A549 (cell line): ENCODE results near the gene CGB2. TPM values are rescaled to one million over a fixed set of nuclear protein-coding genes. Genes with fewer than 3 reads are reported as not detected.

ENCODE experiments used
- ATAC-seq, 2 experiments: fragments of 200-7000 bp in 1 of 2; fragments of >200 bp in 1 of 2; cut with Nextera tagmentation in 1 of 2; cut with Tn5 transposase in 1 of 2; 3 replicates each; pipeline versions ENCODE4 v1.8.0 to v1.9.1; 2018 to 2020; ENCODE audit warnings: mild to moderate bottlenecking in 1 of 2, moderate library complexity in 1 of 2
- CTCF ChIA-PET: fragments of 300-600 bp; sonication (Branson Sonifier 250); formaldehyde crosslinking; extraction: SDS; loops from one replicate; lab custom pipeline; 2021; ENCODE audit warnings: antibody characterized with exemption, inconsistent platforms; lab: Yijun Ruan, JAX
- POLR2A ChIA-PET: fragments of 350-600 bp; formaldehyde crosslinking; extraction: SDS; loops from one replicate; lab custom pipeline; 2021; ENCODE audit warnings: antibody characterized with exemption, inconsistent platforms; lab: Yijun Ruan, JAX
- DNase-seq, 2 experiments: peaks; one replicate each; pipeline versions ENCODE4 v3.0.0 to v3.0.0-alpha.2; 2011 to 2016; ENCODE audit warnings: low read depth in 1 of 2, low spot score in 1 of 2
- FAIRE-seq: peaks from 2 replicates; lab custom pipeline; 2011; peaks lifted over from hg19 to GRCh38; lab: Jason Lieb, UNC
- H3K27ac ChIP-seq, 2 experiments: fragments of >200 bp; sonication (Bioruptor Twin); formaldehyde crosslinking; 3 replicates each; pipeline ENCODE4 v1.5.1; 2016 to 2017
- H3K4me1 ChIP-seq: fragments of >200 bp; sonication (Bioruptor Twin); formaldehyde crosslinking; 3 replicates; pipeline ENCODE4 v1.6.1; 2016
- H3K4me2 ChIP-seq: fragments of >200 bp; sonication (Bioruptor Twin); formaldehyde crosslinking; 3 replicates; pipeline ENCODE4 v1.6.1; 2016
- H3K4me3 ChIP-seq: fragments of >200 bp; sonication (Bioruptor Twin); formaldehyde crosslinking; 3 replicates; pipeline ENCODE4 v1.5.1; 2016
- H3K9me3 ChIP-seq: fragments of >200 bp; sonication (Bioruptor Twin); formaldehyde crosslinking; 3 replicates; pipeline ENCODE4 v1.6.1; 2016
- CEBPB ChIP-seq, 2 experiments: fragments of >200 bp in 1 of 2; sonication (Bioruptor Twin) in 1 of 2; formaldehyde crosslinking in 1 of 2; IDR thresholded peaks; 2 replicates each; pipeline ENCODE4 v1.6.1; 2012 to 2016
- CTCF ChIP-seq: fragments of >200 bp; sonication (Bioruptor Twin); formaldehyde crosslinking; IDR thresholded peaks from 3 replicates; pipeline ENCODE4 v1.5.1; 2016
- E2F6 ChIP-seq: IDR thresholded peaks from 2 replicates; pipeline ENCODE4 v1.6.1; 2012; ENCODE audit warnings: low read depth, borderline replicate concordance
- ELK1 ChIP-seq: fragments of 150-350 bp; IDR thresholded peaks from 2 replicates; pipeline ENCODE4 v1.6.1; 2014; ENCODE audit warnings: low read depth, mild to moderate bottlenecking, low read length
- FOSB ChIP-seq: fragments of 250-450 bp; sonication (Bioruptor Pico); IDR thresholded peaks from 2 replicates; pipeline ENCODE4 v1.5.0; 2020; ENCODE audit warnings: mild to moderate bottlenecking, moderate library complexity
- HDAC2 ChIP-seq: fragments of 200-600 bp; sonication (generic); IDR thresholded peaks from 2 replicates; pipeline ENCODE4 v1.6.1; 2016
- HEYL ChIP-seq: fragments of 250-450 bp; sonication (Bioruptor Pico); IDR thresholded peaks from 2 replicates; pipeline ENCODE4 v1.8.0; 2021; ENCODE audit warnings: mild to moderate bottlenecking, moderate library complexity
- HMGXB4 ChIP-seq: fragments of 250-450 bp; sonication (Bioruptor Pico); IDR thresholded peaks from 2 replicates; pipeline ENCODE4 v1.5.0; 2021; ENCODE audit warnings: mild to moderate bottlenecking, moderate library complexity, borderline replicate concordance
- HOXB5 ChIP-seq: fragments of 250-450 bp; sonication (Bioruptor Pico); IDR thresholded peaks from 2 replicates; pipeline ENCODE4 v1.5.0; 2020; ENCODE audit warnings: mild to moderate bottlenecking, moderate library complexity
- JUN ChIP-seq, 2 experiments: fragments of >200 bp; sonication (Bioruptor Twin); formaldehyde crosslinking; IDR thresholded peaks; 2 replicates in 1 of 2; 3 replicates in 1 of 2; pipeline ENCODE4 v1.6.1; 2016 to 2017
- JUNB ChIP-seq: fragments of >200 bp; sonication (Bioruptor Twin); formaldehyde crosslinking; IDR thresholded peaks from 2 replicates; pipeline ENCODE4 v1.6.1; 2016
- KDM5A ChIP-seq: fragments of 200-600 bp; sonication (generic); IDR thresholded peaks from 2 replicates; pipeline ENCODE4 v1.6.1; 2016; ENCODE audit warnings: antibody characterized with exemption, mild to moderate bottlenecking
- MAFK ChIP-seq: fragments of 450-650 bp; IDR thresholded peaks from 2 replicates; pipeline ENCODE4 v1.6.1; 2014; ENCODE audit not compliant: partially characterized antibody
- MAZ ChIP-seq: fragments of 150-350 bp; IDR thresholded peaks from 2 replicates; pipeline ENCODE4 v1.6.1; 2014; ENCODE audit warnings: antibody characterized with exemption, low read depth, low read length, borderline replicate concordance
- NFE2L2 ChIP-seq: fragments of 150-350 bp; conservative IDR thresholded peaks from 2 replicates; pipeline ENCODE4 v1.6.1; 2014; ENCODE audit warnings: low read length
- USF2 ChIP-seq: fragments of 450-650 bp; IDR thresholded peaks from 2 replicates; pipeline ENCODE4 v1.6.1; 2014; ENCODE audit warnings: antibody characterized with exemption
- ZSCAN20 ChIP-seq: fragments of 250-450 bp; sonication (Bioruptor Pico); IDR thresholded peaks from 2 replicates; pipeline ENCODE4 v1.8.0; 2022; ENCODE audit warnings: mild to moderate bottlenecking, moderate library complexity
- WGBS: methylation state at CpG from one replicate; pipeline ENCODE4 v1.1.6; 2017; ENCODE audit errors: missing lambda C conversion rate; 5-methylcytosine and 5-hydroxymethylcytosine counted together
- polyA plus RNA-seq, 4 experiments: library from polyadenylated mRNA; depleted of rRNA in 3 of 4; stranded (reverse); fragments of >200 nt; fragmentation: RNase III in 1 of 4; extraction: RNeasy Plus Mini Kit Qiagen cat#74134 plus additional on column Dnase treatment in 1 of 4; gene quantifications; 2 replicates in 3 of 4; 3 replicates in 1 of 4; pipeline ENCODE4 v1.2.3, GENCODE V29; 2011 to 2017

CGB2 gene
- polyA plus RNA-seq, 2 of the 4 experiments (the other 2 are of a cell fraction): not detected

- DNase-seq: peak; percentile 57 to 77
- H3K4me3 ChIP-seq: peak within 1 kb of the TSS; percentile 54
- no peaks in the 10 kb centered on the region for H3K9me3 ChIP-seq
- FAIRE-seq: no peak
- POLR2A ChIA-PET: interaction anchor here (1.5 kb wide), 1 partner anchor 39 kb away, joined by 4 read pairs; no protein-coding TSS in a partner anchor
- H3K4me2 ChIP-seq: peak within 1 kb of the TSS; percentile 85
- TF ChIP-seq MAFK: no peak
- no peak for TF ChIP-seq USF2
- TF ChIP-seq ELK1: no peak
- TF ChIP-seq HMGXB4 (CRISPR knock-in tag): no peak
- TF ChIP-seq MAZ: no peak
- no peak for TF ChIP-seq JUNB
- TF ChIP-seq JUN (IDR thresholded peaks at IDR 0.05): no peak
- TF ChIP-seq CEBPB (IDR thresholded peaks at IDR 0.05): no peak
- TF ChIP-seq HDAC2: no peak
- TF ChIP-seq HOXB5 (CRISPR knock-in tag): no peak
- TF ChIP-seq KDM5A: no peak
- TF ChIP-seq NFE2L2: no peak
- no peak for TF ChIP-seq CTCF
- TF ChIP-seq HEYL (CRISPR knock-in tag): no peak
- CTCF ChIA-PET: interaction anchor here (0.8 to 7.3 kb wide), 6 partner anchors 9 to 65 kb away, joined by 3 to 96 read pairs (median 16); partner anchors contain the start of genes GYS1, KCNA7 and RUVBL2
- WGBS: 53% methylated on average over 34 of the region's 38 CpGs
- H3K4me1 ChIP-seq: peaks cover 11% of the 10 kb centered on the region
- H3K27ac ChIP-seq: peak within 1 kb of the TSS; percentile 64 to 87; a peak in 5 of 6 replicates
- ATAC-seq: peak; percentile 27 to 74; a peak in 3 of 6 replicates
Observed at GRCh38 chr19:49057636-49058234, 26.0 kb downstream of the CGB2 start, which contains the start of gene CGB7. CGB7 (minus strand) TSS chr19:49057749; CDS start chr19:49055375, 2,374 bp downstream.

GRCh38 chr19:49058562-49058961 is 26.9 kb downstream of the CGB2 start:
- ATAC-seq (peak in 1 of 2 experiments; percentile 39; a peak in 3 of 6 replicates), DNase-seq (peak in 1 of 2 experiments; percentile 56), FAIRE-seq (no peak)
- 81% methylated on average over 10 of the region's 10 CpGs for WGBS
- Histone ChIP-seq H3K4me2 (no peak overlapping the region), H3K27ac (no peak overlapping the region), H3K4me1 (peaks cover 11% of the 10 kb centered on the region), H3K9me3 (no peaks in the 10 kb centered on the region), H3K4me3 (no peak overlapping the region)
- ChIA-PET CTCF (interaction anchor here (1.0 to 7.3 kb wide), 7 partner anchors 14 to 150 kb away, joined by 3 to 96 read pairs (median 5); partner anchors contain the start of genes GYS1, KCNA7 and RUVBL2), POLR2A (interaction anchor here (1.5 kb wide), 1 partner anchor 39 kb away, joined by 4 read pairs; no protein-coding TSS in a partner anchor)
- no peak for TF ChIP-seq FOSB
- TF ChIP-seq E2F6: no peak
- TF ChIP-seq ZSCAN20: no peak
- TF ChIP-seq CTCF: no peak
- no peak for TF ChIP-seq HDAC2
